T-helper 22 cell (primary cell): Measurements from ENCODE around the gene SEMA3E.
"Not testable (repeated sequence)": the region's sequence is repeated elsewhere in the genome, so short reads cannot be mapped to it uniquely, and the experiment has no call there.

Experiments used
- DNase-seq: peaks from one replicate; pipeline ENCODE4 v3.0.0-alpha.2; 2020; ENCODE audit warnings: low read depth

SEMA3E gene

DNA sequence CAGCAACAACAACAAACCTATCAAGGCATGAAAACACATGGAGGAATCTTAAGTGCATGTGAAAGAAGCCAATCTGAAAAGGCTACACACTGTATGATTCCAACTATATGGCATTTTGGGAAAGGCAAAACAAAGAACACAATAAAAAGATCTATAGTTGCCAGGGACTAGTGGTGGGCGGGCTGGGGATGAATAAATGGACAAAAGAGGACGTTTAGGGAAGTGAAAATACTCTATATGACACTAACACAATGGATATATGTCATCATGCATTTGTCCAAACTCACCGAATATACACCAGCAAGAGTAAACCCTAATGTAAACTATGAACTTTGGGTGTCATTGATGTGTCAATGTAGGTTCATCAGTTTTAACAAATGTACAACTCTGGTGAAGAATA lies 89.1 kb downstream of the SEMA3E start:
- no peak for DNase-seq

DNA sequence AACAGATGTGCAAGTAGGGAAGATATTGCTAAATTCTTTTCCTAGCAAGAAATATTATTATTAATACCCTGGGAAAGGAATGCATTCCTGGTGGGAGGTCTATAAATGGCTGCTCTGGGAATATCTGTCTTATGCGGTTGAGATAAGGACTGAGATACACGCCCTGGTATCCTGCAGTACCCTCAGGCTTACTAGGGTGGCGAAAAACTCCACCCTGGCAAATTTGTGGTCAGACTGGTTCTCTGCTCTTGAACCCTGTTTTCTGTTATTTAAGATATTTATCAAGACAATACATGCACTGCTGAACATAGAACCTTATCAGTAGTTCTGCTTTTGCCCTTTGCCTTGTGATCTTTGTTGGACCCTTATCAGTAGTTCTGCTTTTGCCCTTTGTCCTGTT lies 96.4 kb downstream of the SEMA3E start:
- not testable (repeated sequence) for DNase-seq

DNA sequence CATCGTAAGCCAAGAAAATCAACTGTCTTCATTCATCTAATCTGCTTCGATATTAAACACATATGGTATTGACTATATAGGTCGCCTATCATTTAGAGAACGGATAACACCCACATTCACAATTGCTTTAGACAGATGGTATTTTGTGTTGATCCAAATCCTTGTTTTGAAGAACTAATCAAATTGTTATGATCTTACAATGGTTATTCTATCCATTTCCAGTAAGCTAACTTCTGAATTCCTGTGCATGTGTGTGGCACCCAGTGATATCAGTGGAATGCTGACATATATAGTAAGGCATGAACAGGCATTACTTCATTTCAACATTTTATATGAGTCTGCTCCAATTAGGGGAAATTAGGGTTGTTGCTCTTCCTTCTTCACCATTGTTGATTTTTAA lies 98.8 kb downstream of the SEMA3E start:
- no peak for DNase-seq

DNA sequence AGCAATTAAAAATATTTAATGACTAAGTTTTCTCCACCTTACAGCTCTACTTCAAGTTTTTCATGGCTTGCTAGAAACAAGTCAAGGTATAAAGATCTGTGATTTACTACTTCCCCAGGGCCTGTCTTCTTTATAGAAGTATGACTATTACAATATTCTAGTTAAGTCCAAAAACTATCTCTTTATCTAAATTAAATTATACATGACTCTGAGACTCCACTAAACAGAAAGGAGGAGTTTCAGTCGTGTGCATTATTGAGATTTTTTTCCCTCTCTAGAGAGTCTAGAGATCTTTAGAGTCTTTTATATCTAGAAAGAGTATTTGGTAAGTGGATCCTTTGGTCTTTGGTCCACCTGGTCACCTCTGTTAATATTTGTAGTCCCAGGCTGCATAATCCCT lies 100.7 kb downstream of the SEMA3E start:
- no peak for DNase-seq

DNA sequence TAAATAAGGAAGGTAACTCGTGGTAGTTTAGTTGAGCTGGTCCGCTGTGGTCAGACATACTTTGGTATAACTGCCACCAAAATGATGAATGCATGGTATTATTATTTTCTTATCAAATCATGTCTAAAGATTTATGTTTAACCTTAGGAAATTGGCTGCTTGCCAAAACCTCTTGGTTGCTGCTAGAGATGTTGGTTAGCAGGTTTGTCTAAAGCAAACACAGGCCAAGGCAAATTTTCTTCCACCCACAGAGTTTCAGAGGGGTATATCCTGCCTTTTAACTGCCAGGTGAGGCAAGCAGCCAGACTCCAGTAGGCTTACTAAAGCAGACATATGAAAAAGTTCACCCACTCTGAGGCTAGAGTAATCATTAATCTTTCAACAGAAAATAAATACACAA lies 101.4 kb downstream of the SEMA3E start:
- no peak for DNase-seq

DNA sequence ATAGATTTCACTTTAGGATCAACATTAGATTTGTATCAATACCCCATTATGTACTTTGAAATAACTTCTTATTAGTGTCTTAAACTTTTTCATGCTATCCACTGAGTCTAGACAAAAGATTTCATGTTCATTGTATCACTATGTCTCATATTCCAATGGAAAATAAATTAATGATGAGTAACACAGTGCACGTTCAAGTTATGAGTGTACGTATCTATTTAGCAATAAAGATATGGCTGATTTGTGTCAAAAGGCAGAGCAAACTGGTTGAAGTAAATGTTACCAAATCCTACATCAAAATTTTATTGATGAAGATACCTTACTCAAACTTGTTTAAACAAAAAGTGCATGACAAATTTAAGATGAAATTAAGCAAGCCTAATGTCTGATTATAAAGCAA lies 102.4 kb downstream of the SEMA3E start:
- no peak for DNase-seq

DNA sequence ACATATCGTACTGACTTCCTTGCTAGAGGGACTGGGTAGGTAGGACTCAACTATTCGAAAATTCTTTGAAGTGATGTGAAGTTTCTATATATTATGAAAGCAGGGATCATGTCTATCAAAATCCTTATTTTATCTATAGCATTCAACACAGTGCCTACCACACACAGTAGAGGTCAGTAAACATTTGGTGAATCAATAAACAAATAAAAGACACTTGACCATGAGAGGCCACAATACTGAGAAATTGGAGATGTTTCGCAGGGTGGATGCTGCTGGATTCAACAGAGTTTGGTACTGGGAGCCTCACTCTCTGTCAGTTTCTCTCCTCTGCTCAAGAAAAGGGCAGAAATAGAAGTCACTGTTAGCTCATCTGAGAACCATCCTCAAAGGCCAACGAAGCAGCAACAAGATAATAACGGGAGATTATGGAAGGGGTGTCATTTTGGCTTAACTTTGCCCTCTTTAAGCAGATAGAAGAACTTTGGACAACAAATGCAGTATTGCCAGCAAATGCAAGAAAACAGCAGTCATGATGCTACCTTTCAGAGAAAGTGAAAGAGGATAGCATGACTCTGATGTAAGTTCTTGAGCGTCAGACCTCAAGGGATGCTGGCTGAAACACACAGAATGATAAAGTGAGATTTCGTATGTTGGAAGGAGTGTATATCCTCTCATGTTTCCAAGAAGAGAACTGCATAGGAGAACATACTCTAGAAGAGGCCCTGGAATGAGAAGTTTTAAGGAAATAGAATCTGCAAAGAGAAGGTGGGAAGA lies 107.6 kb downstream of the SEMA3E start:
- DNase-seq, result no peak

DNA sequence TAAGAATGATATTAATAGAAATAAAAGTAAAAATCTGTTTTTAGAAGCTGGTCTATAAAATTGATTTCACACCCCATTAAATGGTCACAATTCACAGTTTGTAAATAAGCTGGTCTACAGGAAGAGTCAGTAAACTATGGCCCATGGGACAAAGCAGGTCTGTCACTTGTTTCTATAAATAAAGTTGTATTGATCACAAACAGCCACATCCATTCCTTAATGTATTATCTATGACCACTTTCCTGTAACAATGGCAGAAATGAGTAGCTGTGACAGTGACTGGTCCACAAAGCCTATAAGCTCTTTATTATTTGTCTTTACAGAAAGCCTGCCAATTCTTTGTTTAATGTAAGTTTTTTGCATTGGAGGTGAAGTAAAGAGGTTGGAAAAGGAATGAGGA lies 114.5 kb downstream of the SEMA3E start:
- no peak for DNase-seq

DNA sequence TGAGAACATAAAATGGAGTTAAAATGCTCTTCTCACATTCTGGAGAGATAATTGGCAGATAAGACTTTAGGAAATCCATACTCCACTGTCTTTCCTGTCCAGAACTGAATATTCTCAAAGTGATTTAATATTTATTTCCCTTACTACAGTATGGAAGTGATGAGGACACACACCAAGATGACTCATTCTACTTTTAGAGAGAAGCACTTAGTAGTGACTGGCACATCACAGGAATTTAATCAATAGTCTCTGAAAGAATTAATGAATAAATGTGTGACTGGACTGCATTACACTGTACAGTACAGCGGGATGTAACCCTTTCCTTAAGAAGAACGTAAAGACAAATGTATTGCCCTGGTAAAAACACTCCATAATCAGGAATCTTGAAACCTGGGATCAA lies 116.7 kb downstream of the SEMA3E start:
- DNase-seq, result no peak

DNA sequence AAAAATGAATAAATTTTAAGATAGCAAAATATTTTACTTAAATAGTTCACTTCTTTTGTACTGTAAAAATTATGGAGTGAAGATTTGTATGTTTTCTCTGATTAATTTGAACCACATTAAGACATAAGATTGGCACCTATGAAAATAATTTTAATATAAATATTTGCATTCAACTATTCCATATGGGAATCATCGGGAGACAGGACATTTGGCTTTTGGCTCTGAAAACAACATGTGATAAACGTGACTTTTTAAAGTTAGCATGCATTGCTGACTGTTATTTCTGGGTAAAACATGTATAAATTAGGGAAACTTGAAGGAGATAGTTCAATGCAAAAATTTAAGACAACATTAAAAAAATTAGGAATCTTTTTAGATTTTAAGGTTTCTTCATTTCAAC lies 117.2 kb downstream of the SEMA3E start:
- DNase-seq, result no peak

DNA sequence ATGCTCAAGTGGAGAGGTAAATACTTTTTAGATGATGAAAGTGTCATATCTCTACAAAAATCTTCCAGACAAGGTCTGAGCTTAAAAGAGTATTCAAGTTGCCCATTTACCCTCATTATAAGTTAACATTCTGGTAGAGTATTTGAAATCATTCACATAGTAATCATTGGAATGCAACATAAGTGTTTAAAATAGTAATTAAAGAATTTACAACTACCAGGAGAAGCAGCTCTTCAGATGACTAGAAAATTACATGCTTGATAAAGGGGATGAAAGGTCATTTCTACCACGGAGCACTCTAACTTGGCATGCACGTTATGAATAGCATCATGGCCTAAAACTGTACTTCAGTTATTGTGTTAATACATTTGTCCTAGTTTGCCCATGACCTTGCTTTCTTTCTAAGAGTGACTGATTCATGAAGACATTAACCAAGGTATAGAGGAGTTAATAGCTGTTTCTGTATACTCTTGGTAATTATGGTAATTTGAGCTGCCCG lies 120.0 kb downstream of the SEMA3E start:
- DNase-seq, result no peak

DNA sequence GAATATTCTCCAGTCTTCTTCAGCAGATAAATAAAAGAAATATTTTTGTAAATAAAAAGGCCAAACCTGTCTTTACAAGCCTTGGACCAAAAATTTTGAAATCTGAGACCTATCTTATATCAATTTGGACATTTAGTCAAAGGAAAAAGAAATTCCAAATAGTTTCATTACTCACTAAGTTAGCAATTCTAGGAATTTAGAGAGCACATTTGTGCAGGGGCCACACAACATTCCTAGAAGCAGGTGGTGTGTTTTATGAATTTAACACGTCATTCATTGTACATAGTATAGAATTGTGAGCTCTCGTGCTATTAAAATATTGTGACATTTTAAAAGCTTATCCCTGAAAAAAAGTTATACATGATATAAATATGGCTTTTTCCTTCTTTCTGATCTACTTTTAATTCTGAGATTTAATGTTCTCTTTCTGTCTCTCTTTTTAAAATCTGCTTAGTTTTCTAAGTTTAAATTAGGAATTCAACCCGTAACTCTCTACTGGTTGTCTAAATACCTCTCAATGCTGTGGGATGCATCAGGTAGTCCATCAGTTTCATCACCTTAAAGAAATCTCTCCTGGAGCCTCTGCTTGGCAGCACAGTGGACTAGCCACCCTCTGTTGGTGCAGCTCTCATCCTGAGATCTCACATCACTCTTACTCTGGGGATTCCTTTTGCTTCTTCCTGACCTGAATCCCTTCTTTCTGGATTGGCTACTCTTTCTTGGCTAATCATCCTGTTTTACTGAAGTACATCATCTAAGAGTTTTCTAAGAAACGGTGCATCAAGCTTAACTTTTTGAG lies 124.5 kb downstream of the SEMA3E start:
- no peak for DNase-seq

DNA sequence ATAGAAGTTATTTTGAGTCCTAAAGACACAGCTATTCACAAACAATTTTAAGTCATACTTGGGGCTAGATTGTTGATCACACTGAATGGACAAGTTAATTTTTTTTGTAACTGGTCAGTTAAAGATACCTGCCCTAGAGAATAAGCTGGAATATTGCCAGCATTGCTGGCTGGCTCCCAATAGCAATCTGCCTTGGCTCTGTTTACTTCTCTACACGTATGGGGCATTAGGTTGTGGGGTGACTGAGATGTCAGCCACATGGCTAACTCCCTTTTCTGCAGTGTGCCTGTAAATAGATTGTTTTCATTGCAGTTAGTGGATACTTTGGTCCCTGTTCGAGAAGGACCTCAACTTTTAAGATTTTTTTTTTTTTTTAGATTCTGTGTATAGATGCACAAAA lies 128.2 kb downstream of the SEMA3E start:
- DNase-seq, result no peak

DNA sequence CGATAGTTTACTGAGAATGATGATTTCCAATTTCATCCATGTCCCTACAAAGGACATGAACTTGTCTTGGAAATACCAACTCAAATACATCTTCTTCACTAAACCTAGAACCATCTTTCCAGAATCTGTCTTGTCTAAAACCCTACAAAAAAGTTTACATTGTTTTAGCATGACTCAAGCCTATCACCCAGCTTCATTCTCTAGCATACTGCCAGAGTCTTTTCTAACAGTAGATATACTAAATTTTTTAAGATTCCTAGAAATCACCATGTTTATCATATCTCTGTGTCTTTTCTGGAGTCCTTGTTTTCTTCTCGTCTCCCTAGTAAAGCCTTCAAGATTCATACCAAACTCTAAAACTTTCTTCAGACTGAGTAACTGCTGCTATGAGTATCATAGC lies 129.7 kb downstream of the SEMA3E start:
- DNase-seq, result no peak

DNA sequence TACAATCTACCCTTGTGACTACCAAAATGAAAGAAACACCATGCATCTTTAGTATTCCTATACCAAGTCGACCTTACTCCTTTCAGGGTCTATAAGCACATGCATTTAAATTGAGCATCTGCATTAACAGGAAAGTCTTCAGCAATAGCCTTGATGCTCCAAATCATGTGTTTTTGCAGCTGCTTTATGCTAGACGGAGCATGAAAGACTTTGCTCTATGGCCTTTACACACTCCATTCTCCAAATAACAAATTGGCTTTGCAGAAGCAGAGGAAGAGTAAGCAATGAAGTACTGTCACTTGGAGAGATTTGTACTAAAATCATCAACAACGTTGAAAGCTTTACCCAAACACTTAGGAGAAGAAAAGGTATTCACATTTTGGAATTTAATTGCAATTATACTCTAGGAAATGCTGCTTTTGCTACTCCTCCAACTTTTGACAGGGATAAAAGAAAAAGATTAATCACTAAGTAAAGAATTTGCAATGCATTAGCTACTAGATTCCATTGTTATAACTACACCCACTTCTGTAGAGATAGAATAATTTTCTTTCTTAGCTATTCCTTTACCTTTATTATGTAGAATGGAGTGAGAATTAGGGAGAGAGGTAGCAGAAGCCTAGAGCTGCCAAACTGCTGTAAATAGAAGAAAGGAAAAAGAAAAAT lies 131.8 kb downstream of the SEMA3E start:
- DNase-seq, result no peak

DNA sequence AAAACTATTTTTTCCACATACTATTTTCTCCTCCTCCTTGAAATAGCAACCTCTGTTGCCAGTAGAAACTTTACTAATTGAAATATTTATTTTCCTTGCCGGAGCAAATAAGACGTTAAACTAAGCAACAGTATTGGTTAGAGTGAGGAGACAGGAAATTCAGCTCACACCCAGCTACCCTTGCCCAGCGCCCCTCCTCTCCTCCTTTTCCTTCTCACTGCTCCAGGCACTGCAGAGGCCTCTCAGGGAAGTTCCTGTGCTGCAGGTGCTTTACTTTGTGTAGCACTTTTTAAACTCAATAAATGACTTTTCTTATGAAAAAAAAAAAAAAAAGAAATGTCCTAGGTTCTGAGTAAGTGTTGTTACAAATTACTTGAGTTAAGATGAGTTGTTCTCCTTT lies 134.0 kb downstream of the SEMA3E start:
- DNase-seq, result no peak

DNA sequence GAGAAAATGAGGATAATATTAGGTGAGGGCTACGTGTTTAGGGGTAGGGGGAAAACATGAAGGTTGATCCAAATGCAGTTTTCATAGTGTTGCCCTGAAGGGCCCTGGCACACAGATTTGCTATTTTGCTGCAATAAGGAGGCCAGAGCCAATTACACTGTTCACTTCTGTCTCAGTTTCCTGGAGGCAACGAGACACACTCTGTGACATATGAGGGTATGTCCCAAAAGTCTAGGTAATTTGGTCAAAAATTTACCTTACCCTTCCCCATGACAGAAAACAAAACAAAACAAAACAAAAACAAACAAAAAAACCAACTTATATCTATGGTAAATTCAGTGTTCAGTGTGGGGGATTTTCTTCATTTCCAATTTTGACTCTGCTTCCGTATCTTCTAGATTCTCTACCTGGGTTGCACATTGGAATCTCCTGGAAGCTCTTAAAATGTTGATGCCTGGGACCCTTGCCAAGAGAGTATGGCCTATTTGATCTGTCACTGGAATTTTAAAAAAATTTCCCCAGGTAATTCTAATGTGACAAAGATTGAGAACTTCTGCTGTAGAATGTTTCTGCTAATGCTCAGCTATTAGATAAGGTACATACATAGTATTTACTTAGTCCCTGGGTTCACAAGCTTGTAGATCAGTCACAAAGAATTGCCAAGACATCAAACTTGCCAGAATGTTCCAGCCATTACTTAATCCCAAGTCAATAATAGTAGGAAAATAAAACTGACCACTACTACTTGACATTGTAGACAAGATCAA lies 139.5 kb downstream of the SEMA3E start:
- DNase-seq, result no peak

DNA sequence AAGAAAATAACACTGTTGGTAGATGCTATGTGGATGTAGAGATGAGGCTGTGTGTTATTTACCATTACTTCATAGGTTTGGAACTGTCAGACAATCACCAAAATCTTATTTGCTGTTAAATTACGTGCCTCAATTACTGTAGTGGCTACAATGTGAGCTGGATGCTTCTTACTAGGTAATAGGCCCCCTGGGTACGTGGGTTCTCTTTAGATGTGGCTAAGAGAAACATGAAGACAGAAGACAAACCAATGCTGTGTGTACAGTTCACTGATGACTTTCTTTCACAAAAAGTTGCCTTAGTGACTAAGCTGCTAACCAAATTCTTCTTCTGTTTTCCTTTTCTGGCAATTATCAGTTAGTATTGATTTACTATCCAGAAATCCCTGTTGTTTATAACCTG lies 144.6 kb downstream of the SEMA3E start:
- DNase-seq, result no peak

DNA sequence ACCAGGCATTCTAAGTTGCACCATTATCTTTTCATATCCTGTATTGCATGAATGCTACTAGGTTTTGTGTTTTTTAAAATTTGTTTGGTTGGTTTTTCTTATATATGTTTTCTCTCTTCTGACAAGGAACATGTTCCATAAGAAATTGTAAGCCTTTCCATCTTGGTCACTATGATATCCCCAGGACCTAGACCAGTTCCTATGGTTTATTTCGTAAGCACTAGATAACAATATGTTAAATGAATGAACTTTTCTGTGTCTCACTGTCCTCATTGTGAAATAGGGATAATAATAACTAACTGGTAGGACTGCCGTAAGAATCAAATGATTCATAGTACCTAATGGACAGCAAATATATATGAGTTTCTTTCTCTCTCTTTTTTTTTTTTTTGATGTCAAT lies 146.3 kb downstream of the SEMA3E start:
- DNase-seq, result no peak

DNA sequence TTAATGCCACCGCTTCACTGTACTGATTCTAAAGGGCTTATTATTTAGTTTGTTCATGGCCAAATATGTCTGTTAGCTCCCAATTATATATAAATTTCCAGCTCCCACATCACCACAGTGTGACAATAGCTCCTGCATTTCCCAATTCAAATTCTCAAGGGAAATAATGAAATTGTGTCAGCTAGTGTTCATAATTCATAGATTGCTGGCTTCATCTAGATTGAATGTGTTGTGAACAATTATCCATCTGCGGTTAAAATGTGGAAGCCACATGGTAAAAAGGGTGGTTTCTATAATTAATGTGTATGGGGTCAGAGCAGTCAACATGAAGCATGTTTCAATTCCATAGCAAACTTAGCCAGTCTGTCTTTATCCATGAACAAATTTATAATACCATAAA lies 154.3 kb downstream of the SEMA3E start:
- DNase-seq, result no peak

DNA sequence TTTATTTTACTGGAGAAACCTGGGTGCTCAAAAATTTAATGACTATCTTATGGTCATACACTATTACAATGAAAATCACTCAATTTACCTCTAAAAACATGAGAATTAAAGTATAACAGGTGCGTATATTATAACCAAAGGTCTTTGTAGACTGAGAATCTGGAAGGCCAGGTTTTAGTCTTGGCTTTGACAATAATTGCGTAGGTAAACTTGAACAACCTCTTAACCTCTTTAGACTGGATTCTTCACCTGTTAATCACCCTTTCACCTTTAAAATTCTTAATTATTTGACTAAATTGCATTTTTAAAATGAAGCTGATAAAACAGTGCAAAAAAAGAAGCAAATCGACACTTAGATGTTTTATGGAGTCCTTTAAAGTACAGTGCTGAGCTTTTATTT lies 156.1 kb downstream of the SEMA3E start:
- DNase-seq, result no peak

DNA sequence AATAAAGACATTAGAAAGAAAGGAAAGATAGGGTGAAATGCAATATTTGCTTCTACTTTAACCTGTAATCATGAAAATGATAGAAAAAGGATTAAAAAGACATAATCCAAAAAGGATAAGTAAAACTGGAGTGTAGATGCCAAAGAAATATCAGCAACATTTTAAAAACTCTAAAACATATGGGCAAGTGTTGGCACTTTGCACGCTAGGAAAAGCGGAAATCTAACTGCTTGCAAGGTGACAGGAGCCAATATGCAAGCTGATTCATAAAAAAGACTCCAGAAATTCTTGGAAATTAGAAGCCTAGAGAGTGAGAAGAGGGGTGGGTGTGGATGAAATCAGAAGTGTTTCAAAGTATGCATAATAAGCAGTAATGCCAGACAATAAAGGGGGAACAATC lies 161.1 kb downstream of the SEMA3E start:
- no peak for DNase-seq
